ENCODE data around the gene KSR2. TPM values are rescaled to one million over a fixed set of nuclear protein-coding genes. Genes with fewer than 3 reads are reported as not detected.
A peak's percentile ranks its signal among the peaks of the same experiment; 100 is the strongest.

Gene KSR2
- total RNA-seq, 1 experiment from 2014 or later = 0.24 TPM

DNA sequence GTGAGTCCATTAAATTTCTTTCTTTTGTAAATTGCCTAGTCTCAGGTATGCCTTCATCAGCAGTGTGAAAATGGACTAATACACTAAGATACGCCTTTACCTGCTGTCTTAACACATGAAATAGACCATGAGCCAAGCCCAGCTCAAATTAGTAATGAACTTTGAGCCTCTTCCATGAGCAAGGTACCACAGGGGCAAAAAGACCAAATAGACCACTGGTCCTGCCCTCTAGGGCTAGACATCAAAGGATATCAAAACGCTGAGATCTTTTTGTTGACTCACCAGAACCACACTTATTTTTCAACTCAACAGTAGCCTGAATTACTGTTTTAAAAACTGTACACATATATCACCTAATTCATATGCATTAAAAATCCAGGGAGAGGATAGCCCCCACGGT lies 469.9 kb downstream of the KSR2 start:
- no peak for DNase-seq (ENCODE audit: low read depth)

DNA sequence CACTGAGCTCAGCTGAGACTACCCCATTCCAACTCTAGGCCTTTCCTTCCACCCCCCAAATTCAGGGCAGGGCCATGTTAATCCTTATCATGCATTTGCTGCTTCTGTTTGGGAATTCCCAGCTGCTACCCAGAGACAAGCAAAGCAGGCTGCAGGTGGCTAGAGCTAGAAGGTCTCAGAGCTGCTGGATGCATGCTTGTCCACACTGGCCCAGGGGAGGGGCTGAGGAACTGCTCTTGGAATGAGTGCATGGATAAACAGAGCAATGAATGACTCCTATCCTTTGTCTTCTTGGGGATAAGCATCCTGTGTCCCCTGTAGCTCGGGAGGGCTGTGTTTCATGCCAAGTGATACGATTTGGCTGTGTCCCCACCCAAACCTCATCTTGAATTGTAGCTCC lies 470.5 kb downstream of the KSR2 start:
- DNase-seq (ENCODE audit: low read depth) = no peak

DNA sequence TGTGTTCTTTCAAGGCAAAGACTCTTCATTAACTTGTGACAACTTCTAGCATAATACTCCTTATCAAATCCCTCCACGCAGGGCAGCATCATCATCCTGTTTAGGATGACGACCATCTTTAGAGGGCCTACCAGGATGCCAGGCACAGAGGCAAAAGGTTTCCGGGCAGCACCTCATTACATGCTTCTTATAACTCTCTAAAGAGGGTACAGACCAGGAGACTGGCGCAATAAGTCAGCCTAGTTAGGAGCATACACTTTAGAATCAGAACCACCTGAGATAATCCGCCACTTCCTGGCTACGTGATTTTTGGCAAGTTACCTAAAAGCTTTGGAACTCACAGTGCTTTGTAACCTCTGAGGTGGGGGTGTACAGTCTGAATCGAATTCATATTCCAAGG lies 471.4 kb downstream of the KSR2 start:
- DNase-seq (ENCODE audit: low read depth) = no peak

DNA sequence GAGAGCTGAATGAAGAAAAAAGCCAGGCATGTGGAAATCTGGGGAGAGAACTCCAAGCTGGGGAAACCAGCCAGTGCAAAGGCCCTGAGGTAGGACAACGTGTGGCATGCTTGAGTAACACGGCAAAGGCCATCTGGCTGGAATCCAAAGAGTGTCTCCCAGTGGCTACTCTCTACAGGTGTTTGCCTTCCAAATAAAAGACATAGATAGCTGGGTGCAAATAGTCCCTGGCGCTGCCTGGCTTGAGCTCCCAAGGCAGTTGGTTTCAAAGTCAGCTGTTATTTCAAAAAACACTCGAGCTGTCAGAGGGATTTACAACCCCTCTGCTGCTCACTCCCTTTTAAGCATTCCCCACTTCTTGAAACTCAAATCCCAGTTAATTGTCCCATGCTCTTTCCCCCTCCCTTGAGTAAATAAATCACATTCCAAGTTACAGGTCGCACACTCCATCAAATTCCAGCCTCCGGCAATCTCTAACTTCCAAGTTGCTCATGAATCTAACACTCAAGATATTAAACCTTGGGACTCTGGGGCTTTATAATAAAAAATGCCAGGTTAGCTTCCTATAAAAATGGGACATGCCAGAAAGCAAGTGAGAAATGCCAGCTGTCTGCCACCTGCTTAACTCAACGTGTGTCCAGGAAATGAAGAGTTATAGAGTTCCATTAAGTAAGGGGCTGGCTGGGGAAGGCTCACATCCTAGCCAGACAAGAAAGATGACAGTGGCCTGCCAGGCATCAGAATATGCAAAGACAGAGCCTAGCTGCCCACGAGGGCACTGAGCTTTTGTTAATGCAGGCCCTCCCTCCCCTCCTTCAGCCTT lies 473.7 kb downstream of the KSR2 start:
- DNase-seq (ENCODE audit: low read depth) = no peak

DNA sequence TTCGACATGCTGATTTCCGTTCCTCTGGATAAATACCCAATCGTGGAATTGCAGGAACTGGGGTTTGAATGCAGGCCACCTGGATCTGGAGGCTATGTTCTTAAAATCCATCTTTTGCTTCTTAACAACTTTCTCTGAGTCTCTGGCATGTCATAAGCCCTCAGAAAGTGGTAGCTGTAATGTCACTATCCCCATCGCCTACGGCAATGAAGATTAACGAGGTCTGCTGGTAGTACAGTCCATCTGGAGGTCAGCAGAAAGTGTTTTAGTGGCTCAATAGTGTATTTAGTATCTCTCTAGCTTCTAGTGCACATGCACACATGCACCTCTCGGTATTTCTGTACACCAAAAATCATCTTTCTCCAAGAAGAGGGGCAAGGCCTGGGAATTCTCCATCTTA lies 477.1 kb downstream of the KSR2 start:
- DNase-seq (ENCODE audit: low read depth) = peak; percentile 50

DNA sequence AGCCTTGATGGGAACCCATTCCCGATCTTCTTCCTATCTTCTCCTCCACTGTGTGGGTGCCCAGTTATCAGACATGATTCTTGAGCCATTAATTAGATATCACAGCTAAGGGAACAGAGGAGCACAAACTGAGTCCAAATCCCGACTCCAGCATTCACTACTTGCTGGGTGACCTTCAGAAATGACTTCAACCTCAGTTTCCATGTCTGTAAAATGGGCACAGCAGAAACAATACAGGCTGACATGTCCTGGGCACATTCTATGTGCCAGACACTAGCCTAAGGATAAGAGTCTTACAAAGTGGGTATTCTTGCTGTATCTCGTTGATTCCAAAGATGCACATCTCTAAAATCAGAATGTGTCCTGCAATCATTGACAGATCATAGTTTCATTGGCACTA lies 478.7 kb downstream of the KSR2 start:
- no peak for DNase-seq (ENCODE audit: low read depth)

DNA sequence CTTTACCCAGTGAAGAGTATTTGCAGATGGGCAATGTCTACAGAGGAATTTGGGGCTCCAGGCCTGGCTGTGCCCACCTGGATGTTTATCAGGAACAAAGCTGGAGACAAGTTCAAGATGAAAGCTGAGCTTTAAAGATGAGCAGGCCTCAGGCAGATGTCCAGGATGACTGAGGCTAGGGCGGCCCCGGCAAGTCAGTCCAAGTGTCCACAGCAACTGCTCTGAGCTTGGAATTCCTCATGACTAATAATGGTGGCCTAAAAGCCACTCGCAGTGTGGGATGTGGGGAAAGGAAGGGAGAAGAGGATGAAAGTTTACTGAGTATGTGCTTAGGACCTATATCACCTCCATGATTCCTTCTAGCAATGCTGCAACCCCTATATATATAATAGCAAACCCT lies 479.1 kb downstream of the KSR2 start:
- peak; percentile 83 for DNase-seq (ENCODE audit: low read depth)

DNA sequence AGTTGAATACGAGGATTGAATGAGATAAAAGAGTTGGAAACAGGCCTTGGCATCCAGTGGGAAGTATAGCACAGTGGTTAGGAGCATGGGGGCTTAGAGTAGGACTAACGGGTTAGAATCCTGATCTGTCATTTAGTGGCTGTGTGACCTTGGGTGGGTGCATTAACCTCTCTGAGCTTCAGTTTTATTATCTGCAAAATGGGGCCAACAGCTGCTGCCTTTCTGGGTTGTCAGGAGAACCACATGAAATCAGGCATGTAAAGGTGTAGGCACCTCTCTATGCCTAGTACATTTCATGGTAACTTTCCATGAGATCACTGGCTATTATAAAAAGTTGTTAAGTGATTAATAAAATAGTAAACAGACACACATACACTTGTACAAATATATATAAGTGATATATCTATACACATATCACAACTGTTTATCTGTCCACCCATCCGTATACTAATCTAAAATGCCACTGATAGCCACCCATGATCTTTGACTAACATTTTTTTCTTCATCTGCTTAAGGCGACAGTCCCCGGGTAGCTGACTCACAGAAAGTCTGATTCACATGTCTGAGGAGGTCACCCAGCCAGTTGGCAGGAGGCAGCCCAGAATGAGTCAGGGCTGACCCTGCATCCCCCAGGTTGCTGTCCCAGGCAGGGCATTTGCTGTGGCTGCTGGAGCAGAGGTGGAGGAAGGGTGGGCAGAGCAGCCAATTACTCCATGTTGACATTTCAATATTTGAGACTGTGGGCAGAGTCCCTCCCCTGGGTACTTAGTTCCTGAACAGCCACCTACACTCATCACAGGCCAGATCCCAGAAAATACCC lies 481.7 kb downstream of the KSR2 start:
- DNase-seq (ENCODE audit: low read depth) = peak; percentile 94

DNA sequence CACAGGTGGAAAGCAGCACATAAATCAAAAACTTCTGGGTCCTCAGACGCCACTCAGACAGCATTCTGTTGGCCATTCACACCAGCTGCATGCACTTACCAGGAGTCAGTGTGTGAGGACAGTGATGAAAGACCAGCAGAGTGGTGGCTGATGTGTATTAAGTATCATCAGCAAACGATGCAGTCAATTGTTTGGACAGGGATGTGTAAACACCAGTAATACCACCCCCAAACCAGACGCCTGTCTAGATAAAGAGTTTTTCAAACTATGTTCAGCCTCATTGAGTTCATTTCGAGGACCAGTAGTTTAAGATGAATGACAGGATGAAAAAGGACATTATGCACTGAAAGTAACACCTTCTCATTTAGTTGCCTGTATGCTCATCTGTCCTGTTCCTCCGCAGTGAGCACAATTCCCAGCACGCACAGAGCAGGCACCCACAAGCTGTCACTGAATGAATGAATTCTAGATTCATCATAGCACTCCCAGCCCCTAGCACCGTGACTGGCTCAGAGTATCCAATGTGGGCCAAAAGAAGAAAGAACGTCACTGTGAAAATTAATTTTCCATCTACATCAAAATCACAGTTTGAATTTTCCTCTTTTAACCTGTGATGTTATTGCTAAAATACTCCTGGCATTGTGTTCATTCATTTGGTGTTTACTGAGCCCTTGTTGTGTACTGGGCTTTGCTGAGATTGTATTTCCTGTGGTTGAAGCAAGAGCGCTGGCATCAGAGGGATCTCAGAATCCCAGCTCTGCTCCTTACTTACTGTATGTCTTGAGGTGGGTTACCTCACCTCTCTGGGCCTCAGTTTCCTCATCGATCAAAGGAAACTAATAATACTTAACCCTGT lies 482.6 kb downstream of the KSR2 start:
- no peak for DNase-seq (ENCODE audit: low read depth)

DNA sequence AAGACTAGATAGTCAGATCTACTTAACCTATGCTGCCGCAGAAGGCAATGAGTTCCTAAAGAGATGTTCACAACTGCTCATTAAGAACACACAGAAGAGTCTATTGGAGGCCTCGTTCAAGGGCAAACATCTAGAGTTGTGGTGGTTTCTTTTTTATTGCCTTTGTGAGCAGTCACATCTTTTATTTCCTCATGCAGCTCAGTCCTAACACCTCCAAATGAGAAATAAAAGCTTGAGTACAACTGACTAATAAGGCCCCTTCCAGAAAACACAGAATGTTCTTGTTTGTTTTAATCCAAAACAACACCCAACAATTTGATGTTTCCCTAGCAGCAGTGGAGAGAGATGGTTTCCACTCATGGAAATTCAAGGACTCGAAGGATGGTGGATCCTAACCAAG lies 483.9 kb downstream of the KSR2 start:
- no peak for DNase-seq (ENCODE audit: low read depth)

DNA sequence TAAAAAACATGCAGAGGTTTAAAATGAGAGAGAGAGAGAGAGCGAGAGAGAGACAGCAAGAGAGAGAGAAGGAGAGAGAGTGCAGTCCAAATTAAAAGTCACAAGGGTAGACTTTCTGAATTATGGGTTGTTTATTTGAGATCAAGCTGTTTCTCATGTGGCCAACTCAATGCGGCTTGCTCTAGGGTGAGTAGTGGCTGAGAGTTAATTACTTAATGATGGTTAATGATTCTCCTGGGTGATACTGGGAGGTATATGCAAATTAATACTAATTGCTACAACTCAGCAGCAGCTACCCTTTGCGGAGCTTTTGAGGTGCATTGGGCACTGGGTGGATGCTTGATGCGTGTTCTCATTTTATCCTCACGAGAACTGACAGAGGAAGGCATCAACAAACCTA lies 485.3 kb downstream of the KSR2 start:
- DNase-seq (ENCODE audit: low read depth) = no peak

DNA sequence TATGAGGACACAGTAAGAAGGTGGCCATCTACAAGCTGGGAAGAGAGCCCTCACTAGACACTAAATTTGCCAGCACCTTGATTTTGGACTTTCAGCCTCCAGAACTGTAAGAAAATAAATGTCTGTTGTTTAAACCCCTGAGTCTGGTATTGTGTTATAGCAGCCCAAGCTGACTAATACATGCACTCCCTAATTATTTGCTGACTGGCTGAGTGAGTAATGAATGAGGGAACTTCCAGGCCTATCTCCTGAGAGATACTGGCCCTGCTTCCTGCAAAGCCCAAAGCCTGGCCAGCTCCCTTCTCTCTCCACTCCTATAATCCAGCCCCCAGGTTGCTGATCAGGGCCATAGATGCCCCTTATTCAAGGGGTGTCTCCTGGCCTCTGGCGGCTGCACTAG lies 487.3 kb downstream of the KSR2 start:
- DNase-seq (ENCODE audit: low read depth) = peak; percentile 39

DNA sequence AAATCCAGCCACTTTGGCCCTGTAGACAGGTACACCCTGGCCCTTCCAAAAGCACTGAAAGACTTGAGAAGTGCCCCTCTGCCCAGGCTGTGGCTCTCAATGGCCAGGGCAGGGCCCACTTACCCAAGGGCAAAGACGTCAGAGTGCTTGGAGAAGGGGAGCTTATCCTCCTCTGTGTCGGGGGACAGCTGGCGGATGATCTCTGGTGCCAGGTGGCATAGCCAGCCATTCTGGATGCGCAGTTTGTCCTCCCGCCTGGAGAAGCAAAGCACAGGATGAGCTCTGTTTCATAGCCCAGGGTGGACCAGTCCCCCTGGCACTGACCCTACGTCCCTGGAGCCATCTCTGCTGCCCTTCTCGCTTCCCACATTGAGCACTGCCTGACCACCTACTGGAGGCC lies 492.4 kb downstream of the KSR2 start:
- no peak for DNase-seq (ENCODE audit: low read depth)

DNA sequence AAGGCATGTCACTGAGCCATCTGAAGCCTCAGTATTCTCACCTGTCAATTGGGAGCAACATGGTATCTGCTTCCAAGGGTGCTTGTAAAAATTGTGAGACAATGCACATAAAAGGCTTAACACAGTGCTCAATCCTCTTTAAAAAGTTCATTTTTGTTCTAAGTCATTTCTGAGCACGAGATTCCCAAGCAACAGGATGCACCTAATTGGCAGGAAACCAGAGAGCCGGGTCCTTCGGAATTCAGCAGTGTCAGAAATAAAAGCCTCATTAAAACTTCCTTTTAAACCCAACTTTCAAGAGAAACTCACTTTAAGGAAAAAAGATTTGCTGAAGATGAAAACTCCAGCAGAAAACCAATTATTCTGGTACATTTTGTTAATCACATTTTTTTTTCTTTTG lies 494.9 kb downstream of the KSR2 start:
- no peak for DNase-seq (ENCODE audit: low read depth)

DNA sequence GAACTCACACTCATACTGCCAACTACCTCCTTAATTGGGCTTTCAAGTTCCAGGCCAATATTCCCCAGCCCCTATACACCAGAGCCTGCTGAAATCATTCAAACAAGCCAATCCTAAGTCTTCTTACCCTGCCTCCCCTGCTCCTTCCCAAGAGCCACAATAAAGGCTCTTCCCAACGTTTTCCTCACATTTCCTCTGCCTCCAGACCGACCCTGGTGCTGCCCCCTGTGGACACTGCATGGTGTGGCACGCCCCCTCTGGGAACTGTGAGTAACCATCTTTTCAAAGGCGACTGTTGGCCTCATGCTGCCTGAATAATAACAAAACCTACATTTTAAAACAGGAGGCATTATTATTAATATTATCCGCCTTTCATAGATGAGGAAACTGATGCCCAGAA lies 495.8 kb downstream of the KSR2 start:
- DNase-seq (ENCODE audit: low read depth) = no peak

DNA sequence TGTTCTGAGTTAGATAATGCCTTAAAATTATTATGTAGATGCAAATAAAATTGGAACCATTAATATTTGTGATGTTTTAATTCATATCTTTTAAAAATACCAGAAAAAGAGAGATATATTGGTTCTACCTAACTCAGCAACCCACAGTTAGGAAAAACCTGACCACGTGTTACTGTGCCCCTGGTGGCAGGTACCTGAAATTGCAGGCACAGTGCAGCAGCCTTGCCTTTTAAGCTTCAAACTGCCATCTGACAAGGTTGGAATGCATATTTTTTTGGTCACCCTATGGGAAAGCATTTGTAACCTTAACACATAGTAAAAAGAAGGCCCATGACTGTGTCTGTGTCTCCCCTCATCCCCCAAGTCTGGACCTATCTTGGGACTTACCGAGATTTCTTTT lies 498.0 kb downstream of the KSR2 start:
- no peak for DNase-seq (ENCODE audit: low read depth)

DNA sequence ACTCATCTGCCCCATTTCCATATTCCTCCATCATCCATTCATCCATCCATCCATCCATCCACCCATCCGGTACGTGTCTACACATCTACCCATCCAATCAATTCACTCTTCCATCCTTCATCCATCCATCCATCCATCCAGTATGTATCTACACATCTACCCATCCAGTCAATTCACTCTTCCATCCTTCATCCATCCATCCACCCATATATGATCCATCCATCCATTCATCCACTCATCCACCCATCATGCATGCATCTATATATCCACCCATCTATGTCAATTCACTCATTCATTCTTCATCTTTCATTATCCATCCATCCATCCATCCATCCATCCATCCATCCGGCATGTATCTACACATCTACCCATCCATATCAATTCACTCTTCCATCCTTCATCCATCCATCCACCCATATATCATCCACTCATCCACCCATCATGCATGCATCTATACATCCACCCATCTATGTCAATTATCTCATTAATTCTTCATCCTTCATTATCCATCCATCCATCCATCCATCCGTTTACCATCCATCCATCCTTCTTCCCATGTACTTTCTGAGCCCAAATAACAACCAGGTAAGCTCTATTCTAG lies 498.8 kb downstream of the KSR2 start:
- DNase-seq (ENCODE audit: low read depth) = no peak

DNA sequence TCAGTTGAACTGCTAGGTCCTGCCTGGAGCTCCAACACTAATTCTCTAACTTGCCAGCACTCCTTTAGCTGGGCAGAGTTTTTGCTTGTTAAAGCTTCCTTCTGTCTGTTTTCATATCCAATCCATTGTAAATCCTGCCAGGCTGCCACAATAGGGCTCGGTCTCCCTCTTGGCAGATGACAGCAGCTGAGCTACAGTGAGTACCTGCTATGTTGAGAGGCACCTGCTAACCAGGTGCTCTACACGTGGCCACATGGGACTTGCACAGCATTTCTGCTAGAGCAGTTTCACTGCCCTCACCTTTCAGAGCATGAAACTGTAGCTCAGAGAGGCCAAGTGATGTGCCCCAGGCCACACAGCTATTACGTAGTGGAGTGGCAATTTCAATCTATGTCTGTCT lies 500.8 kb downstream of the KSR2 start:
- DNase-seq (ENCODE audit: low read depth) = no peak

DNA sequence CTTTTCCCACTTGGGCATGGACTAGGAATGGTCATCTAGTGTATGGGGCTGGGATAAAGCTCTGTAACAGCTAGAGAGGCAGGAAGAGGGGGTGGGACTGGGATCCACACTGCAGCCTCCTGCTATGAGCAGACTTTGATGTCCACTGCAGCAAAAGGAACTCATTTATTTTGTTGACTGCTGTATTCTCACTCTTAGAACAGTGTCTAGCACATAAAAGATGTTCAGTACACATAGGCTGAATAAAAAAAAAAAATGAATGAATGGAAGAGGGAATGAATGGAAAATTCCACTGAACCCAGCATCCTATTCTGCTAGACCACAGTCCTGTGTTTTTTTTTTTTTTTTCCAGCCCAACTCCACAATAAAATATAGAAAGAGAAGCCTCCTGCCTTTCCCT lies 501.2 kb downstream of the KSR2 start:
- no peak for DNase-seq (ENCODE audit: low read depth)

DNA sequence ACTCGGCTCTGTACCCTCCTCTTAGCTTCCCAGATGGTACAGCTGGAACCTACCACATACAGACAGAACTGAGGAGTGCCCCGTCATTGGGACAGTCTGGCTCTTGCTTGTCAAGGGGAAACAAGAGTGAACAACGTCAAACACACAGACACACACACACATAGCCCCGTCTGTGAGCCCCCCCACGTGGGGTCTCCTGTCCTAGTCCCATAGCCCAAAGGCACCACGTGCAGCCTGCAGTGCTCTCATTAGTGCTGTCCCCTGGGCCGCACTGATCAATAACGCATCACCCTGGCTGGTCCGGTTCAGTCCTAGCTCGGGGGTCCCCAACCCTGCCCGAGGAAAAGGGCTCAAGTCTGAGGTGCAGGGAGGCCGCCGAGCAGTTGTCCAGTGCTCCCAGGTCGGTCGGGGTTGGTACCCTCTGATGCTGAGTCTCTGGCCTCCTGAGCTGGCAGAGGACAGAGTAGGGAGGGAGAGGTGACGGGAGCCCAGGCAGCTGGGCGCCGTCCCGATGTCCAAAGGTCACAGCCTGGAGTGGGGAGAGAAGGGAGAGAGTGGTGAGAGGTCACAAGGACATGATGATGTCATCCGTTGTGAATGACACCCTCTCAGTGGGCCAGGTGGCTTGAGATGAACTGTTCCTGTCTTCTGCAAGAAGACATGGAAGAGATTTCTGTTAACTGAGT lies 502.0 kb downstream of the KSR2 start:
- DNase-seq (ENCODE audit: low read depth) = no peak

DNA sequence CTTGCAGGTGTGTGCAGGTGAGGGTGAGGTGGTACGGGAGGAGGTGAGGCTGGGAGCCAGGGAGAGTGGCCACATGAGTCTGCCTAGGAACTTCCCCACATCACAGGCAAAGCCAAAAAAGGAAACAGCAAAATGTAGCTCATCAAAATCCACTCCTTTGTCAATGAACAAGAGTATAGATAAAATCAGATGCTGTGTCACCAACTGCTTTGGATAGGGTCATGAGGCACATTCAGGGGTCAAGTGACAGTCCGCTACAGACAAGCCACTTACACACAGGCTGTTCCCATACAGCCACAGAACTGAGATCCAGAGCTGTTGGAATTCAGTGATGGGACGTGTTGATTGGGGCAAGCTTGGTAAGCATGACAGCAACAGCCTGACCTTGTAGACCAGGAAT lies 507.1 kb downstream of the KSR2 start:
- DNase-seq (ENCODE audit: low read depth) = no peak

All from RPMI7951 (cell line).